Measurements from ENCODE around the gene TBPL1. TPM values are rescaled to one million over a fixed set of nuclear protein-coding genes. Genes with fewer than 3 reads are reported as not detected.

TBPL1 gene
- total and polyA plus RNA-seq, 2 of the 8 experiments (the other 6 are each of a cell fraction or from before 2014, with no cell fraction given): 32.5 to 67.0 TPM

- Histone ChIP-seq H2BK12ac (ENCODE audit: low read depth, low read length) (no peak overlapping the region), H3K79me1 (ENCODE audit: low read depth, low read length) (peaks cover 2% of the 10 kb centered on the region; the same call in 1 of the 2 replicates), H3K9me3 (ENCODE audit: insufficient read depth in 2 of 2, low read depth in 1 of 2, low read length in 1 of 2) (no peaks in the 10 kb centered on the region), H3K18ac (ENCODE audit: extremely low read depth, low read length) (no peak overlapping the region), H3K4ac (replicated peaks; ENCODE audit: insufficient read length, low read depth, low read length) (no peak overlapping the region), H3K56ac (replicated peaks; ENCODE audit: insufficient read length, low read depth, low read length) (no peak overlapping the region), H3K27ac (ENCODE audit: low read depth, low read length) (no peak overlapping the region), H4K8ac (ENCODE audit: extremely low read depth, insufficient read depth, low read length) (no peak overlapping the region), H3K14ac (ENCODE audit: insufficient read length) (no peak overlapping the region), H3K23ac (ENCODE audit: insufficient read length) (no peak overlapping the region), H2BK15ac (ENCODE audit: low read length) (no peak overlapping the region), H4K20me1 (replicated peaks in 1 of 2; ENCODE audit: control insufficient read depth in 1 of 2, insufficient read depth in 2 of 2, low read length in 2 of 2) (peaks cover 0 to 4% of the 10 kb centered on the region in 2 experiments), H3K36me3 (ENCODE audit: control insufficient read depth in 2 of 4, insufficient read depth in 4 of 4, low read length in 3 of 4) (no peaks in the 10 kb centered on the region), H3K79me2 (ENCODE audit: control insufficient read depth in 1 of 2, insufficient read depth in 2 of 2, low read length in 2 of 2) (peaks cover 0 to 81% of the 10 kb centered on the region in 2 experiments; a peak in 3 of 4 replicates), H3K4me3 (ENCODE audit: extremely low read depth in 1 of 4, insufficient read depth in 2 of 4, low read depth in 3 of 4, low read length in 4 of 4) (no peak overlapping the region), H2BK5ac (ENCODE audit: low read depth, low read length) (no peak overlapping the region), H3K9ac (replicated peaks in 1 of 4; ENCODE audit: extremely low read depth in 1 of 4, low read depth in 3 of 4, low read length in 3 of 4) (no peak overlapping the region), H4K5ac (ENCODE audit: insufficient read length, low read depth, low read length) (no peak overlapping the region), H3K4me1 (replicated peaks in 1 of 4; ENCODE audit: control insufficient read depth in 3 of 4, insufficient read depth in 4 of 4, low read length in 3 of 4) (peaks cover 0 to 3% (median 1%) of the 10 kb centered on the region in 4 experiments; a peak in 3 of 7 replicates), H3K23me2 (ENCODE audit: low read depth, low read length) (no peaks in the 10 kb centered on the region), H4K91ac (replicated peaks; ENCODE audit: insufficient read length, low read length) (no peak overlapping the region), H2BK120ac (replicated peaks; ENCODE audit: low read depth, low read length) (no peak overlapping the region), H3K4me2 (ENCODE audit: insufficient read depth in 1 of 2, low read depth in 2 of 2, low read length in 2 of 2) (no peak overlapping the region), H2AFZ (ENCODE audit: low read length) (no peak overlapping the region), H2AK5ac (ENCODE audit: low read depth, low read length) (no peak overlapping the region), H3K27me3 (replicated peaks in 1 of 4; ENCODE audit: control insufficient read depth in 3 of 4, extremely low read depth in 1 of 4, insufficient read depth in 3 of 4, low read length in 3 of 4) (no peaks in the 10 kb centered on the region), H2BK20ac (ENCODE audit: low read length) (no peak overlapping the region)
- ChIA-PET POLR2A (ENCODE audit: partially characterized antibody) (no interaction called here), CTCF (ENCODE audit: partially characterized antibody) (interaction anchor here (0.6 to 7.1 kb wide), 7 partner anchors 11 to 401 kb away, joined by 3 to 50 read pairs (median 5); no protein-coding TSS in a partner anchor)
- no peak for DNase-seq (ENCODE audit: low read depth in 1 of 2, low spot score in 2 of 2)
- no peak for FAIRE-seq
- no peak for TF ChIP-seq ZNF274 (IDR thresholded peaks at IDR 0.05; ENCODE audit: borderline replicate concordance, extremely low read depth, low read length)
- TF ChIP-seq CBX5 (IDR thresholded peaks at IDR 0.05; ENCODE audit: low read depth, low read length): no peak
- no peak for TF ChIP-seq JUND (IDR thresholded peaks at IDR 0.05; ENCODE audit: low read length)
- no peak for TF ChIP-seq HDAC6 (IDR thresholded peaks at IDR 0.05; ENCODE audit: low read depth, low read length)
- TF ChIP-seq JUN (IDR thresholded peaks at IDR 0.05; ENCODE audit: low read depth, low read length): no peak
- no peak for TF ChIP-seq MAFK (IDR thresholded peaks at IDR 0.05; ENCODE audit: low read depth, low read length)
- TF ChIP-seq FOSL1 (IDR thresholded peaks at IDR 0.05; ENCODE audit: insufficient read depth, low read depth, low read length): no peak
- no peak for TF ChIP-seq ATF3 (IDR thresholded peaks at IDR 0.05; ENCODE audit: insufficient read depth, low read depth, low read length)
- no peak for TF ChIP-seq CBX8 (IDR thresholded peaks at IDR 0.05; ENCODE audit: borderline replicate concordance, low read depth, low read length)
- TF ChIP-seq SIX5 (IDR thresholded peaks at IDR 0.05; ENCODE audit: low read depth, low read length): no peak
- 87% methylated on average over 2 of the region's 2 CpGs; no CpG with 5 or more reads in 1 of the 2 experiments for WGBS, 2 experiments (ENCODE audit: extremely low coverage in 1 of 2, insufficient coverage in 1 of 2, insufficient read length in 1 of 2, insufficient replicate concordance in 2 of 2, low coverage in 1 of 2, low lambda C conversion rate in 2 of 2, missing lambda C conversion rate in 1 of 2)
These were observed 16.9 kb downstream of the TBPL1 start for GRCh38 chr6:133969921-133970295.
